Measurements from ENCODE around the gene LRRK2. TPM values are rescaled to one million over a fixed set of nuclear protein-coding genes. Genes with fewer than 3 reads are reported as not detected.
A peak's percentile ranks its signal among the peaks of the same experiment; 100 is the strongest.

LRRK2 gene
- total and polyA plus RNA-seq, 4 donors: 1.5 to 11.5 (median 4.9) TPM

GRCh38 chr12:40229690-40230651 lies 5.2 kb downstream of the LRRK2 start:
- WGBS: 63% methylated on average over 10 of the region's 10 CpGs
- Histone ChIP-seq H3K4me3 (ENCODE audit: low read depth in 1 of 3, low read length in 3 of 3) (no peak overlapping the region), H3K9me3 (ENCODE audit: control insufficient read depth in 4 of 4, low read length in 3 of 4) (no peaks in the 10 kb centered on the region), H3K9ac (ENCODE audit: low read depth in 1 of 2, low read length in 2 of 2) (no peak overlapping the region), H3K4me1 (ENCODE audit: control insufficient read depth in 4 of 4, insufficient read depth in 4 of 4, low read length in 3 of 4) (peaks cover 1 to 20% (median 4%) of the 10 kb centered on the region in 4 donors), H3K36me3 (ENCODE audit: control insufficient read depth in 4 of 4, insufficient read depth in 3 of 4, low read depth in 1 of 4, low read length in 3 of 4) (peaks cover 0 to 3% (median 0%) of the 10 kb centered on the region in 4 donors), H3K27ac (ENCODE audit: low read depth in 1 of 2, low read length in 2 of 2) (no peak overlapping the region), H3K27me3 (ENCODE audit: control insufficient read depth in 4 of 4, insufficient read depth in 4 of 4, low read length in 3 of 4) (no peaks in the 10 kb centered on the region)
- no peak for DNase-seq (ENCODE audit: low spot score)
- TF ChIP-seq REST (IDR thresholded peaks at IDR 0.05) (no peak), RAD21 (IDR thresholded peaks at IDR 0.05) (peak in 1 of 2 donors; percentile 30), TAF1 (conservative IDR thresholded peaks at IDR 0.05) (no peak)

GRCh38 chr12:40232602-40233001 lies 7.8 kb downstream of the LRRK2 start:
- DNase-seq (ENCODE audit: low spot score): no peak
- H3K9ac ChIP-seq (ENCODE audit: low read depth in 1 of 2, low read length in 2 of 2): no peak overlapping the region
- H3K4me3 ChIP-seq (ENCODE audit: low read depth in 1 of 3, low read length in 3 of 3): no peak overlapping the region
- WGBS: 86% methylated on average over 1 of the region's 1 CpG
- H3K27me3 ChIP-seq (ENCODE audit: control insufficient read depth in 4 of 4, insufficient read depth in 4 of 4, low read length in 3 of 4): no peaks in the 10 kb centered on the region
- peaks cover 1 to 5% (median 3%) of the 10 kb centered on the region in 4 donors for H3K4me1 ChIP-seq (ENCODE audit: control insufficient read depth in 4 of 4, insufficient read depth in 4 of 4, low read length in 3 of 4)
- H3K27ac ChIP-seq (ENCODE audit: low read depth in 1 of 2, low read length in 2 of 2): no peak overlapping the region
- H3K9me3 ChIP-seq (ENCODE audit: control insufficient read depth in 4 of 4, low read length in 3 of 4): no peaks in the 10 kb centered on the region
- no peak for TF ChIP-seq SP1 (IDR thresholded peaks at IDR 0.05)
- no peak for TF ChIP-seq FOXA2 (IDR thresholded peaks at IDR 0.05)
- TF ChIP-seq ZBTB33 (IDR thresholded peaks at IDR 0.05): no peak
- TF ChIP-seq TAF1 (conservative IDR thresholded peaks at IDR 0.05): no peak
- no peak for TF ChIP-seq RAD21 (IDR thresholded peaks at IDR 0.05)
- no peak for TF ChIP-seq HNF4A (conservative IDR thresholded peaks at IDR 0.05)
- H3K36me3 ChIP-seq (ENCODE audit: control insufficient read depth in 4 of 4, insufficient read depth in 3 of 4, low read depth in 1 of 4, low read length in 3 of 4): peaks cover 0 to 9% (median 3%) of the 10 kb centered on the region in 4 donors

- no peak overlapping the region for H3K9ac ChIP-seq (ENCODE audit: low read depth in 1 of 2, low read length in 2 of 2)
- H3K27me3 ChIP-seq (ENCODE audit: control insufficient read depth in 4 of 4, insufficient read depth in 4 of 4, low read length in 3 of 4): no peaks in the 10 kb centered on the region
- peaks cover 1 to 5% (median 3%) of the 10 kb centered on the region in 4 donors for H3K4me1 ChIP-seq (ENCODE audit: control insufficient read depth in 4 of 4, insufficient read depth in 4 of 4, low read length in 3 of 4)
- WGBS: 52% methylated on average over 3 of the region's 3 CpGs
- H3K36me3 ChIP-seq (ENCODE audit: control insufficient read depth in 4 of 4, insufficient read depth in 3 of 4, low read depth in 1 of 4, low read length in 3 of 4): peaks cover 0 to 9% (median 3%) of the 10 kb centered on the region in 4 donors
- no peak overlapping the region for H3K4me3 ChIP-seq (ENCODE audit: low read depth in 1 of 3, low read length in 3 of 3)
- no peak for DNase-seq (ENCODE audit: low spot score)
- no peak overlapping the region for H3K27ac ChIP-seq (ENCODE audit: low read depth in 1 of 2, low read length in 2 of 2)
- no peaks in the 10 kb centered on the region for H3K9me3 ChIP-seq (ENCODE audit: control insufficient read depth in 4 of 4, low read length in 3 of 4)
- TF ChIP-seq JUND (IDR thresholded peaks at IDR 0.05) (no peak), SP1 (IDR thresholded peaks at IDR 0.05) (no peak), ATF3 (IDR thresholded peaks at IDR 0.05) (no peak)
These were observed 9.1 kb downstream of the LRRK2 start for GRCh38 chr12:40233741-40234367.

Measured in liver (tissue), 9 donors.